GM12878 (cell line): ENCODE data around the gene SHROOM3. TPM values are rescaled to one million over a fixed set of nuclear protein-coding genes. Genes with fewer than 3 reads are reported as not detected.

ENCODE experiments used
- ATAC-seq: fragments of 200-7000 bp; cut with Tn5 transposase; 3 replicates; pipeline ENCODE4 v1.9.1; 2020; ENCODE audit warnings: mild to moderate bottlenecking, moderate library complexity
- BruUV-seq: library from RNA; stranded (reverse); fragments of 400-500 nt; replicated peaks from 2 replicates; lab custom pipeline; 2021; lab: Mats Ljungman, UMichigan
- CTCF ChIA-PET: fragments of 300-600 bp; sonication (Branson Sonifier 250); formaldehyde crosslinking; extraction: SDS; loops from one replicate; lab custom pipeline; 2021; ENCODE audit warnings: inconsistent platforms; lab: Yijun Ruan, JAX
- POLR2A ChIA-PET: fragments of 350-600 bp; formaldehyde crosslinking; extraction: SDS; loops from one replicate; lab custom pipeline; 2021; ENCODE audit warnings: inconsistent platforms; lab: Charles Lee
- RAD21 ChIA-PET: fragments of 300-600 bp; sonication (Branson Sonifier 250); formaldehyde crosslinking; loops from one replicate; lab custom pipeline; 2023; ENCODE audit warnings: antibody characterized with exemption; ENCODE audit not compliant: unreplicated experiment; lab: Charles Lee
- SMC1A ChIA-PET: fragments of 300-600 bp; sonication (Branson Sonifier 250); formaldehyde crosslinking; loops from one replicate; lab custom pipeline; 2023; ENCODE audit not compliant: unreplicated experiment, uncharacterized antibody; lab: Charles Lee
- DNase-seq: peaks from one replicate; pipeline ENCODE4 v3.0.0-alpha.2; 2011; ENCODE audit warnings: low read depth, low spot score
- FAIRE-seq: peaks from 3 replicates; lab custom pipeline; 2011; peaks lifted over from hg19 to GRCh38; lab: Jason Lieb, UNC
- H2AFZ ChIP-seq: 2 replicates; pipeline ENCODE4 v1.6.0; 2011; ENCODE audit warnings: low read depth, low read length, control low read depth; ENCODE audit not compliant: control insufficient read depth
- H3K27ac ChIP-seq: 2 replicates; pipeline ENCODE4 v1.5.1; 2011; ENCODE audit warnings: control low read depth; ENCODE audit not compliant: control insufficient read depth, insufficient read depth
- H3K27me3 ChIP-seq, 2 experiments: replicated peaks in 1 of 2; 2 replicates each; pipeline versions ENCODE4 v1.6.0 to v1.6.1; 2011; ENCODE audit warnings: low read length in 1 of 2; ENCODE audit not compliant: control insufficient read depth in 2 of 2, insufficient read depth in 2 of 2
- H3K36me3 ChIP-seq, 2 experiments: 2 replicates each; pipeline ENCODE4 v1.5.1; 2011; ENCODE audit warnings: low read length in 1 of 2; ENCODE audit not compliant: control insufficient read depth in 2 of 2, insufficient read depth in 2 of 2
- H3K4me1 ChIP-seq: 2 replicates; pipeline ENCODE4 v1.6.1; 2011; ENCODE audit warnings: mild to moderate bottlenecking, low read length, moderate library complexity, mixed read lengths; ENCODE audit not compliant: control insufficient read depth, insufficient read depth
- H3K4me2 ChIP-seq: 2 replicates; pipeline ENCODE4 v1.6.0; 2011; ENCODE audit warnings: control low read depth; ENCODE audit not compliant: control insufficient read depth, insufficient read depth
- H3K4me3 ChIP-seq: fragments of 200-600 bp; sonication (generic); 2 replicates; pipeline ENCODE4 v1.5.1; 2016
- H3K79me2 ChIP-seq: 2 replicates; pipeline ENCODE4 v1.6.0; 2011; ENCODE audit warnings: low read length; ENCODE audit not compliant: control insufficient read depth, insufficient read depth
- H3K9ac ChIP-seq: 2 replicates; pipeline ENCODE4 v1.8.0; 2011; ENCODE audit warnings: low read length, control low read depth, mixed read lengths; ENCODE audit not compliant: control insufficient read depth, insufficient read depth
- H3K9me3 ChIP-seq: replicated peaks from 3 replicates; pipeline ENCODE4 v1.5.1; 2011; ENCODE audit warnings: mild to moderate bottlenecking, low read length; ENCODE audit not compliant: control insufficient read depth, insufficient read depth
- H4K20me1 ChIP-seq: 2 replicates; pipeline ENCODE4 v1.6.0; 2011; ENCODE audit not compliant: control insufficient read depth, insufficient read depth
- CBX3 ChIP-seq: fragments of 200-600 bp; sonication (generic); IDR thresholded peaks from 2 replicates; pipeline ENCODE4 v1.6.1; 2016; ENCODE audit warnings: low read depth, borderline replicate concordance
- CEBPB ChIP-seq, 2 experiments: fragments of 150-350 bp in 1 of 2; IDR thresholded peaks; 2 replicates each; pipeline ENCODE4 v1.6.1; 2012 to 2014; ENCODE audit warnings: low read depth in 2 of 2, low read length in 2 of 2, borderline replicate concordance in 1 of 2, inconsistent platforms in 1 of 2
- CREB1 ChIP-seq: IDR thresholded peaks from 2 replicates; pipeline ENCODE4 v1.6.1; 2012; ENCODE audit warnings: low read depth, mild to moderate bottlenecking, inconsistent platforms
- FOXK2 ChIP-seq: fragments of 450-650 bp; IDR thresholded peaks from 2 replicates; pipeline ENCODE4 v1.6.1; 2017; ENCODE audit warnings: mild to moderate bottlenecking, moderate library complexity
- JUND ChIP-seq: IDR thresholded peaks from 2 replicates; pipeline ENCODE4 v1.6.1; 2012; ENCODE audit warnings: low read depth, mild to moderate bottlenecking, low read length, improper control_type of control experiment, moderate library complexity
- KAT2A ChIP-seq: conservative IDR thresholded peaks from 2 replicates; pipeline ENCODE4 v1.6.1; 2011; ENCODE audit warnings: low read depth, low read length; ENCODE audit not compliant: control insufficient read depth
- NR2C1 ChIP-seq: fragments of 450-650 bp; IDR thresholded peaks from 2 replicates; pipeline ENCODE4 v1.6.1; 2017; ENCODE audit warnings: antibody characterized with exemption, mild to moderate bottlenecking, moderate library complexity
- TCF7 ChIP-seq: IDR thresholded peaks from 2 replicates; pipeline ENCODE4 v1.6.1; 2014; ENCODE audit warnings: antibody characterized with exemption, borderline replicate concordance
- WRNIP1 ChIP-seq: IDR thresholded peaks from 2 replicates; pipeline ENCODE4 v1.6.1; 2011; ENCODE audit warnings: low read depth, low read length, improper control_type of control experiment, borderline replicate concordance
- WGBS: methylation state at CpG from one replicate; pipeline ENCODE4 v1.1.6; 2016; ENCODE audit warnings: low lambda C conversion rate; ENCODE audit not compliant: insufficient replicate concordance, insufficient coverage; ENCODE audit errors: missing lambda C conversion rate; 5-methylcytosine and 5-hydroxymethylcytosine counted together
- in situ Hi-C: fragments of 300-500 bp; cut with MboI; formaldehyde crosslinking; loops from 9 replicates; pipeline ENCODE4 v1.14.3; 2018; ENCODE audit warnings: mixed read lengths
- intact Hi-C: fragments of 100-400 bp; cut with micrococcal nuclease; formaldehyde crosslinking; loops from one replicate; pipeline ENCODE4 v1.14.2; 2022; ENCODE audit not compliant: unreplicated experiment
- polyA plus RNA-seq, 11 experiments: library from polyadenylated mRNA; depleted of rRNA in 4 of 11; unstranded in 6 of 11; stranded (reverse) in 5 of 11; fragments of >200 nt; fragmentation: Nextera tagmentation in 4 of 11; fragmentation: Illumina TruSeq in 1 of 11; extraction: Ambion mirVana in 4 of 11; extraction: Trizol in 1 of 11; gene quantifications; 1 replicate in 1 of 11; 2 replicates in 10 of 11; pipeline versions ENCODE4 v1.2.1 to v1.2.3, GENCODE V29; 2011 to 2016; ENCODE audit warnings: inconsistent platforms in 2 of 11, missing spikeins in 2 of 11, low read depth in 1 of 11
- total RNA-seq, 4 experiments: library from RNA; depleted of rRNA in 3 of 4; stranded (reverse); fragments of >200 nt in 3 of 4; fragmentation: Illumina TruSeq in 1 of 4; extraction: Trizol in 1 of 4; gene quantifications; 2 replicates each; pipeline versions ENCODE4 v1.2.1 to v1.2.3, GENCODE V29; 2013 to 2021

The SHROOM3 gene
- total and polyA plus RNA-seq, 10 of the 15 experiments (the other 5 are each of a cell fraction or from before 2014, with no cell fraction given) = under 0.01 to 0.29 (median 0.08) TPM; not detected in 1

DNA sequence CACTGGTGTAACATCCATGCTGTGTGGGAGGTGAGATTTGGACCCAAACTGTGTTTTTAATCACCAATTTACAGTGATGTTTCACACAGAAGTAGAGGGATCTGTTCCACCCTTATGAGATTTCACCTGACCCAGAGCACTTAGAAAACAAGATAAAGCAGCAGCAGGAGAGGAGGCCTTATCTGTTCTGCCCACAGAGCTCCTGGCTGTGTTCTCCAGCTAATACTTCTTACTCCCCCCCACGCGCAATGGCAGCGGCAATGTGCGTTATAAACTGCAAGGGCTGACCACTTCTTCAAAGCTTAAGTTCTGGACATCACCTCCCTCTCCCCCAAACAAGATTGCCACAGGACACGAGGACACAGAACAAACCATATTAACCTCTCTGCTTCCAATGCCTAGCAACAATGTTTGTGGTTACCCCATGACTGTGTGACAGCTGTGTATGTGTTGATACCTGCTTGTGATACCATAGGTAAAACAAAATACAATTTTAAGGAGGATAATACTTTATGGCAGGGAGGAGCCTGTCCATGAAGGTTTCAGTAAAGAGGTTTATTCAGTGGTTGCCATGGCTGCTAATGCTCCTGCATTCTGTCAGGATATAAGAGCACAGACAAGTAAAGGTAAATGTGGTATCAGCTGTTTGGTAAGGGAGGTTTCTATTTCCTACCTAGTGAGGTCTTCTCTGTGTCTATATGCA lies 252.9 kb downstream of the SHROOM3 start:
- H3K9me3 ChIP-seq = no peaks in the 10 kb centered on the region
- H3K79me2 ChIP-seq = no peaks in the 10 kb centered on the region
- peak; percentile 49 for FAIRE-seq
- in situ Hi-C loops = no loop called here
- RAD21 ChIA-PET = no interaction called here
- H2AFZ ChIP-seq = no peak overlapping the region
- H3K9ac ChIP-seq = no peak overlapping the region
- no peak for TF ChIP-seq KAT2A
- no peak for TF ChIP-seq FOXK2
- no peak for TF ChIP-seq WRNIP1
- no peak for TF ChIP-seq CEBPB (IDR thresholded peaks at IDR 0.05; ENCODE audit: borderline replicate concordance in 1 of 2, low read depth in 2 of 2, low read length in 2 of 2)
- TF ChIP-seq JUND = no peak
- TF ChIP-seq NR2C1 = no peak
- TF ChIP-seq TCF7 = no peak
- TF ChIP-seq CBX3 = no peak
- no peak for TF ChIP-seq CREB1
- TF ChIP-seq, all 136 proteins: peak for 0
- H3K4me3 ChIP-seq = no peak overlapping the region
- H3K27me3 ChIP-seq = peaks cover 2 to 31% of the 10 kb centered on the region in 2 experiments
- no TSS peak for BruUV-seq
- H3K27ac ChIP-seq = no peak overlapping the region
- 76% methylated on average over 5 of the region's 5 CpGs for WGBS
- DNase-seq (no peak), ATAC-seq (no peak)
- CTCF ChIA-PET = interaction anchor here (1.0 kb wide), 1 partner anchor 13 kb away, joined by 3 read pairs; no protein-coding TSS in a partner anchor
- intact Hi-C loops = no loop called here
- H4K20me1 ChIP-seq = no peaks in the 10 kb centered on the region
- no peak overlapping the region for H3K4me2 ChIP-seq
- POLR2A ChIA-PET = no interaction called here
- H3K36me3 ChIP-seq = no peaks in the 10 kb centered on the region
- 0 out of 2 replicates have a peak, but pooled peaks cover 3% of the 10 kb centered on the region for H3K4me1 ChIP-seq
- SMC1A ChIA-PET = no interaction called here
